Fibroblast of lung (primary cell): Measurements from ENCODE around the gene WSCD2. TPM values are rescaled to one million over a fixed set of nuclear protein-coding genes. Genes with fewer than 3 reads are reported as not detected.

ENCODE experiments used
- DNase-seq, 2 donors: peaks; one replicate each; pipeline versions ENCODE4 v3.0.0 to v3.0.0-alpha.2; 2010; ENCODE audit warnings: low read depth in 2 of 2
- H2AFZ ChIP-seq: 2 replicates; pipeline ENCODE4 v1.5.1; 2012; ENCODE audit warnings: low read length, control low read depth, inconsistent platforms
- H3K27ac ChIP-seq: 2 replicates; pipeline ENCODE4 v1.5.1; 2011; ENCODE audit warnings: low read length, control low read depth; ENCODE audit not compliant: insufficient read depth
- H3K27me3 ChIP-seq: 2 replicates; pipeline ENCODE4 v1.5.1; 2011; ENCODE audit warnings: mild to moderate bottlenecking, low read length; ENCODE audit not compliant: control insufficient read depth, insufficient read depth
- H3K36me3 ChIP-seq: 2 replicates; pipeline ENCODE4 v1.5.1; 2011; ENCODE audit warnings: low read length; ENCODE audit not compliant: control insufficient read depth, insufficient read depth
- H3K4me1 ChIP-seq: 2 replicates; pipeline ENCODE4 v1.5.1; 2011; ENCODE audit warnings: low read length; ENCODE audit not compliant: control insufficient read depth, insufficient read depth; ENCODE audit errors: extremely low read depth
- H3K4me2 ChIP-seq: 2 replicates; pipeline ENCODE4 v1.5.1; 2011; ENCODE audit warnings: low read length, control low read depth; ENCODE audit not compliant: insufficient read depth; ENCODE audit errors: extremely low read depth
- H3K4me3 ChIP-seq, 4 experiments: fragments of 200-600 bp in 1 of 4; sonication (generic) in 1 of 4; replicated peaks in 1 of 4; 2 replicates each; pipeline ENCODE4 v1.5.1; 2011 to 2016; ENCODE audit warnings: low read length in 4 of 4, low read depth in 3 of 4, mild to moderate bottlenecking in 3 of 4, control low read depth in 2 of 4, inconsistent platforms in 1 of 4, mixed read lengths in 1 of 4; ENCODE audit not compliant: insufficient read depth in 1 of 4; ENCODE audit errors: control extremely low read depth in 1 of 4
- H3K79me2 ChIP-seq: 2 replicates; pipeline ENCODE4 v1.5.1; 2012; ENCODE audit warnings: mild to moderate bottlenecking, low read length, inconsistent platforms; ENCODE audit not compliant: control insufficient read depth, insufficient read depth
- H3K9ac ChIP-seq: 2 replicates; pipeline ENCODE4 v1.5.1; 2011; ENCODE audit warnings: mild to moderate bottlenecking, low read length, control low read depth; ENCODE audit not compliant: insufficient read depth
- H3K9me3 ChIP-seq: 2 replicates; pipeline ENCODE4 v1.5.1; 2012; ENCODE audit warnings: low read depth, low read length; ENCODE audit not compliant: control insufficient read depth, insufficient read depth
- H4K20me1 ChIP-seq: 2 replicates; pipeline ENCODE4 v1.5.1; 2011; ENCODE audit warnings: low read length; ENCODE audit not compliant: control insufficient read depth, insufficient read depth; ENCODE audit errors: extremely low read depth
- CTCF ChIP-seq, 2 donors: IDR thresholded peaks in 1 of 2; conservative IDR thresholded peaks in 1 of 2; 1 replicate in 1 of 2; 2 replicates in 1 of 2; pipeline ENCODE4 v1.5.1; 2011 to 2012; ENCODE audit warnings: low read length in 2 of 2, control low read depth in 1 of 2, inconsistent platforms in 1 of 2, low read depth in 1 of 2, mild to moderate bottlenecking in 1 of 2
- EZH2 ChIP-seq: IDR thresholded peaks from 2 replicates; pipeline ENCODE4 v1.5.1; 2012; ENCODE audit warnings: low read length, control low read depth, mild to moderate bottlenecking; ENCODE audit errors: missing control alignments
- polyA plus RNA-seq, 2 donors: library from polyadenylated mRNA; depleted of rRNA in 1 of 2; stranded (reverse) in 1 of 2; unstranded in 1 of 2; fragments of >200 nt; gene quantifications; 2 replicates each; pipeline ENCODE4 v1.2.1, GENCODE V29; 2011 to 2012; ENCODE audit warnings: missing spikeins in 1 of 2
- total RNA-seq: library from RNA; depleted of rRNA; stranded (reverse); fragments of >200 nt; gene quantifications from 2 replicates; pipeline ENCODE4 v1.2.1, GENCODE V29; 2014

WSCD2 gene
- total and polyA plus RNA-seq, 2 donors (not counting 1 experiment from before 2014, with no cell fraction given), result not detected

DNA sequence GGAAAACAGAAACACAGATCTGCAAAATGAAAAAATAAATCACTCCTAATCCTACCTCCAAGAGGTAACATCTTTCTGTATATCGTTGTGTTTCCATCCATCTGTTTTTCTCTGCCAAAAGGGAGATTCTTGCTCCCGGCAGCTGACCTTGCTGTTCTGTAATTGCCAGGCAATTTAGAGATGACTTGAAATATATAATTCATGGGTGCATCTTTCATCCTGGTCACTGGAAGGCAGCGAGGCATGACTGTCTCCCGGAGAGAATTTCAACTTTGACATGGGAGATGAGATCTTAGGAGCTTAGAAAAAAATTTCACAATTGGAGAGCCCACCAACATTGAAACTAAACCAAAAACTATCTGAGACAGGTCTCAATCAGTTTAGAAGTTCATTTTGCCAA lies 53.0 kb downstream of the WSCD2 start:
- Histone ChIP-seq H3K9ac (no peak overlapping the region), H4K20me1 (no peaks in the 10 kb centered on the region), H3K9me3 (no peaks in the 10 kb centered on the region), H3K27ac (no peak overlapping the region), H3K4me1 (no peaks in the 10 kb centered on the region), H3K4me2 (no peak overlapping the region), H3K36me3 (no peaks in the 10 kb centered on the region), H3K4me3 (no peak overlapping the region), H3K27me3 (no peaks in the 10 kb centered on the region), H2AFZ (no peak overlapping the region), H3K79me2 (no peaks in the 10 kb centered on the region)
- TF ChIP-seq EZH2 (no peak), CTCF (conservative IDR thresholded peaks at IDR 0.05 in 1 of 2, IDR thresholded peaks at IDR 0.05 in 1 of 2; ENCODE audit: low read depth in 1 of 2, low read length in 2 of 2) (no peak)
- DNase-seq, result no peak

DNA sequence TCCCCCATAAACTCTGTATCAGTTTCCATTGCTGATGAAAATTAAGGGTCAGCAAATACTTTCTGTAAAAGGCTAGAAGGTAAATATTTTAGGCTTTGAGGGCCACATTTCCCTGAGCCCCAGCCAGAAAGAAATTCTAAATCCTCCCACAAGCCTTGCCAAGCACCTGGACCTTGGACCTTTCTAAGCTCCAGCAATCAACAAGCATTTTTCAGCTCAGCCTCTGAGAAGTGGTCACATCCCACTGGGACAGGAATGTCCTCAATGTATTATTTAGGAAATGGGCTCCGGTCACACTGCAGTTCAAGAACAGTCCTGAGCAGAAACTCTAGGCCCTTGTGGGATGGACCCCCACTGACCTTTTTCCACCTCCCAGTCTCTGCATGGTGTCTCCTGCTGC lies 55.9 kb downstream of the WSCD2 start:
- no peak for DNase-seq

GRCh38 chr12:108187831-108188230 lies 58.7 kb downstream of the WSCD2 start:
- Histone ChIP-seq H4K20me1 (no peaks in the 10 kb centered on the region), H2AFZ (no peak overlapping the region), H3K4me2 (no peak overlapping the region), H3K27me3 (no peaks in the 10 kb centered on the region), H3K9ac (no peak overlapping the region), H3K9me3 (no peaks in the 10 kb centered on the region), H3K36me3 (no peaks in the 10 kb centered on the region), H3K79me2 (no peaks in the 10 kb centered on the region), H3K4me1 (no peaks in the 10 kb centered on the region), H3K27ac (no peak overlapping the region), H3K4me3 (no peak overlapping the region)
- no peak for DNase-seq
- TF ChIP-seq EZH2 (no peak), CTCF (conservative IDR thresholded peaks at IDR 0.05 in 1 of 2, IDR thresholded peaks at IDR 0.05 in 1 of 2; ENCODE audit: low read depth in 1 of 2, low read length in 2 of 2) (no peak)

More for the DNA sequence above, 55.9 kb downstream of the WSCD2 start:
- TF ChIP-seq EZH2 (no peak), CTCF (conservative IDR thresholded peaks at IDR 0.05 in 1 of 2, IDR thresholded peaks at IDR 0.05 in 1 of 2; ENCODE audit: low read depth in 1 of 2, low read length in 2 of 2) (no peak)
- Histone ChIP-seq H3K79me2 (no peaks in the 10 kb centered on the region), H3K4me3 (no peak overlapping the region), H3K27me3 (no peaks in the 10 kb centered on the region), H3K4me2 (no peak overlapping the region), H3K9me3 (no peaks in the 10 kb centered on the region), H3K27ac (no peak overlapping the region), H4K20me1 (no peaks in the 10 kb centered on the region), H3K9ac (no peak overlapping the region), H3K36me3 (no peaks in the 10 kb centered on the region), H2AFZ (no peak overlapping the region), H3K4me1 (no peaks in the 10 kb centered on the region)
